ENCODE measurements around the gene LTA.

LTA gene

GRCh38 chr6:31529329-31530150, 42.5 kb upstream of the LTA start:
- in situ Hi-C loops (cut with HindIII; ENCODE audit: low sequenced_read_pairs): no loop called here
- TF ChIP-seq, protein P1, sequence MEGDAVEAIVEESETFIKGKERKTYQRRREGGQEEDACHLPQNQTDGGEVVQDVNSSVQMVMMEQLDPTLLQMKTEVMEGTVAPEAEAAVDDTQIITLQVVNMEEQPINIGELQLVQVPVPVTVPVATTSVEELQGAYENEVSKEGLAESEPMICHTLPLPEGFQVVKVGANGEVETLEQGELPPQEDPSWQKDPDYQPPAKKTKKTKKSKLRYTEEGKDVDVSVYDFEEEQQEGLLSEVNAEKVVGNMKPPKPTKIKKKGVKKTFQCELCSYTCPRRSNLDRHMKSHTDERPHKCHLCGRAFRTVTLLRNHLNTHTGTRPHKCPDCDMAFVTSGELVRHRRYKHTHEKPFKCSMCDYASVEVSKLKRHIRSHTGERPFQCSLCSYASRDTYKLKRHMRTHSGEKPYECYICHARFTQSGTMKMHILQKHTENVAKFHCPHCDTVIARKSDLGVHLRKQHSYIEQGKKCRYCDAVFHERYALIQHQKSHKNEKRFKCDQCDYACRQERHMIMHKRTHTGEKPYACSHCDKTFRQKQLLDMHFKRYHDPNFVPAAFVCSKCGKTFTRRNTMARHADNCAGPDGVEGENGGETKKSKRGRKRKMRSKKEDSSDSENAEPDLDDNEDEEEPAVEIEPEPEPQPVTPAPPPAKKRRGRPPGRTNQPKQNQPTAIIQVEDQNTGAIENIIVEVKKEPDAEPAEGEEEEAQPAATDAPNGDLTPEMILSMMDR (IDR thresholded peaks at IDR 0.05; ENCODE audit: low read depth, low read length, missing control alignments): no peak
- no peak for DNase-seq (ENCODE audit: low read depth)
- no peak overlapping the region for H3K4me3 ChIP-seq (ENCODE audit: low read depth, low read length)

DNA sequence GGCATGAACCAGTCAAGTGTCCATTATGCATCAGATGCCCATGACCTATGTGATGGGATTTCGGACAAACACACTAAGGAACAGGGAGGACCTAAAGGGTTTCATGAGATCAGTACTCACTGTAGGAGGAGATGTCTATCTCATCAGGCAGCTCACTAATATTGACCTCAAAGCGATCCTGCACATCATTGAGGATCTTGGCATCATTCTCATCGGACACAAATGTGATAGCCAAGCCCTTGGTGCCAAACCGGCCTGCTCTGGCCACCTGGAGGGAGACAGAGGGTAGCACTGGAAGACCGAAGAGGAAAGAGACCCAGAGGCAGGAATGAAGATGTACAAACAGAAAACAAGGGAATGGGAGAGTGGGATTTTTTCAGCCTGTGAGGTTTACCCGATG, 41.4 kb upstream of the LTA start:
- in situ Hi-C loops (cut with HindIII; ENCODE audit: low sequenced_read_pairs): no loop called here
- TF ChIP-seq, protein P1 (IDR thresholded peaks at IDR 0.05; ENCODE audit: low read depth, low read length, missing control alignments): no peak
- DNase-seq (ENCODE audit: low read depth): no peak
- H3K4me3 ChIP-seq (ENCODE audit: low read depth, low read length): no peak overlapping the region

DNA sequence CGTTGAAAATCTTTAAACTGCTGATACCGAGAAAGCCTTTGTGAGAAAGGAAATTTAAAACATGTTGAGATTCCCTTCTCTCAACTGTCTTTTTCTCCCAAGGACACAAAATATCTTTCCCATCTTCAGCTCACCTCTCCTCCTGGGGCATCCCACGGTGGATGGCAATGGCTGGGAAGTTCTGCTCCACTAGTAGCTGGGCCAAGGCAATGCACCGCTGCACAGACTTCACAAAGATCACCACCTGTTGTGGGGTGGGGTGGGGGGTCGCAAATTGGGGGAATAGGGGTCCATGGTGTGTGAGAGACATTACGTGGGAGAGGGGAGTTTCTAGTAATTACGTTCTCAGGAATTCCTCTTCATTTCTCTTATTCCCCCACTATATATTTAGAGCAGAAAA, 40.9 kb upstream of the LTA start:
- no peak for DNase-seq (ENCODE audit: low read depth)
- no peak overlapping the region for H3K4me3 ChIP-seq (ENCODE audit: low read depth, low read length)
- TF ChIP-seq, protein P1 (IDR thresholded peaks at IDR 0.05; ENCODE audit: low read depth, low read length, missing control alignments): no peak
- in situ Hi-C loops (cut with HindIII; ENCODE audit: low sequenced_read_pairs): no loop called here

GRCh38 chr6:31531771-31532643, 40.1 kb upstream of the LTA start:
- no peak for DNase-seq (ENCODE audit: low read depth)
- in situ Hi-C loops (cut with HindIII; ENCODE audit: low sequenced_read_pairs): no loop called here
- no peak overlapping the region for H3K4me3 ChIP-seq (ENCODE audit: low read depth, low read length)
- TF ChIP-seq, protein P1 (IDR thresholded peaks at IDR 0.05; ENCODE audit: low read depth, low read length, missing control alignments): no peak

- no peak overlapping the region for H3K4me3 ChIP-seq (ENCODE audit: low read depth, low read length)
- in situ Hi-C loops (cut with HindIII; ENCODE audit: low sequenced_read_pairs): no loop called here
- TF ChIP-seq, protein P1 (IDR thresholded peaks at IDR 0.05; ENCODE audit: low read depth, low read length, missing control alignments): no peak
- no peak for DNase-seq (ENCODE audit: low read depth)
Observed at GRCh38 chr6:31532644-31533454, 39.2 kb upstream of the LTA start.

DNA sequence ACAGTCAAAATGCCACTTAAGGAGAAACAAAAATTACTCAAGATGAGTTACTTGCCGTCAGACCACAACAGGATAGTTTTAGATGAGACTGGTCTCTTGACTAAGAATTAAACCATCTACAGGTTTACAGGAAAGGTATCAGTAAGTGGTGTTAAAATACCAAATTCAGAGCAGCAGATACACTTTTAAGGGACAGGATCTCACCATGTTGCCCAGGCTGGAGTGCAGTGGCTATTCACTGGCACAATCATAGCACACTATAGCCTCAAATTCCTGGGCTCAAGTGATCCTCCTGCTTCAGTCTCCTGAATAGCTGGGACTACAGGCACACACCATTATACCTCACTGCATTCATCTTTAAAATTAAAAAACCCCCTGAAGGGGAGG, 38.6 kb upstream of the LTA start:
- in situ Hi-C loops (cut with HindIII; ENCODE audit: low sequenced_read_pairs): no loop called here
- H3K4me3 ChIP-seq (ENCODE audit: low read depth, low read length): no peak overlapping the region
- DNase-seq (ENCODE audit: low read depth): no peak
- TF ChIP-seq, protein P1 (IDR thresholded peaks at IDR 0.05; ENCODE audit: low read depth, low read length, missing control alignments): no peak

Data from astrocyte of the cerebellum (primary cell).